Stimulated activated naive CD4-positive, alpha-beta T cell (primary cell): ENCODE data around the gene ITGB1BP1.

ENCODE experiments used
- DNase-seq, 6 experiments: peaks; one replicate each; lab custom pipeline; 2025; lab: John Stamatoyannopoulos, UW

The ITGB1BP1 gene

DNA sequence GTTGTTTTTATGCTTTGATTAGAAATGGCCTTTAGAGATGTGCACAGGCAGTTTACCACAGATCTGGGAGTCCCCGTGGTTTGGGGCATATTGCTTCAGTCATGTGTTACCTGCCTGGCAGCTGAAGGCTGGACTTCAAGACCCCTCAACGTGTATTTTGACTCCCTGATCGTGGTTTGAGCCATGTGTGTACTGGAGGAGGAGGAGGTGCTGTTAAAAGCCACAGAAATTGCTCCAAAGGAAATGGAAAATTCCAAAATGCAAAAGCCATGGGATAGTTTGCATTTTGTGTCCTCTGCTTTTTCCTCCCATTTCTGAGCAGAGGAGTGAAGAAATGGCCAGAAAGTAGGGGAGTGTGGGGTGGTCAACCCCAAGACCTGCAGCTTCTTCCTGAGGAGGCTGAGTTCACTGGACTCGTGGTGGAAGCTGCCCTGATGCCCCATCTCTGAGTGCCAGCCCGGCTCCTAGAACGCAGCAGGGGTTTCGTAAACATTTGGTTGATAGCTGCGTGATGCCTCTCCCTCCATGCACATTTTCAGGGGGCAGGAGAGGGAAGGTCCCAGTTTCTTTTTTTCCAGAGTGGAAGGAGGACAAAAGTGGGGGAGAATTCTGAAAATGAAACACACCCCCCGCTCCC lies 45.7 kb downstream of the ITGB1BP1 start:
- DNase-seq, result no peak

GRCh38 chr2:9375857-9376428 lies 47.4 kb downstream of the ITGB1BP1 start:
- no peak for DNase-seq

- no peak for DNase-seq
Measured at GRCh38 chr2:9374071-9374730, 49.1 kb downstream of the ITGB1BP1 start.

- DNase-seq, result no peak
Measured at GRCh38 chr2:9373476-9373875, 49.9 kb downstream of the ITGB1BP1 start.

DNA sequence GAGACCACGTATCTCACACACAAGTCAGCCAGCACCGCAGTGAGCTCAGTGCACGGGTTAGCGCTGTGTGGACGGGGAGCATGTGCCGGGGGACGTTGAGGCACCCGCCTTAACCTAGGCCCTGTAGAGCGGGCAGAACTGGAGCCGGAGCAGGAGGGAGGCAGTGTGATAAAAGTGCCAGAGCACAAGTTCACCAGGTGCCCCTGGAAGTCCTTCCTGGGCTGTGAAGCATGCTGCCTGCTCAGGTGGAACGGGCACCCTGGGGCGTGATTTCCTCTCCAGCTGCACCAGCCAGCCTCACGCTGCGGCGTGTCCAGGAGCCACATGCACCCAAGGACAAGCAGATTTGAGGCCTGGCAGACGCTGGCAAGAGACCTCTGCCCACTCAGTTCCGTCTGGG lies 50.3 kb downstream of the ITGB1BP1 start:
- DNase-seq, result no peak

DNA sequence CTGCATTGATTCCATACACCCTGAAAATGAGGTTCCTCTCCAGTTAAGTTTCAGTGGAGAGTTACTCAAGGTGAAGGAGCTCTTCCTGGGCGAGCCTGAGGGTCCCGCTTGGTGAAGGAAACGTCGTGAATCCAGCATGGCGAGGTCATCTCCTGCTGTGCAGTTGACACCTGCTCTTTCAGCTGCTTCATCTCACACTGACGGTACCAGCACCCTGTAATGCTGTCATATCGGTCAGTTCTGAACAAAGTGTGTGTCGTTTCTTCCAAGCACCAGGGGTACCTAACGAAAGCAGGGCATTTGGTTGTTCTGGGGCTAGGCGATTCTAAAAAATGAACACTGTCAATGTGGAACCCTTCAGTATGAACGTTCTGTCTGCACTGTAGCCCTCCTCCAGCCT lies 52.6 kb downstream of the ITGB1BP1 start:
- DNase-seq, result no peak

DNA sequence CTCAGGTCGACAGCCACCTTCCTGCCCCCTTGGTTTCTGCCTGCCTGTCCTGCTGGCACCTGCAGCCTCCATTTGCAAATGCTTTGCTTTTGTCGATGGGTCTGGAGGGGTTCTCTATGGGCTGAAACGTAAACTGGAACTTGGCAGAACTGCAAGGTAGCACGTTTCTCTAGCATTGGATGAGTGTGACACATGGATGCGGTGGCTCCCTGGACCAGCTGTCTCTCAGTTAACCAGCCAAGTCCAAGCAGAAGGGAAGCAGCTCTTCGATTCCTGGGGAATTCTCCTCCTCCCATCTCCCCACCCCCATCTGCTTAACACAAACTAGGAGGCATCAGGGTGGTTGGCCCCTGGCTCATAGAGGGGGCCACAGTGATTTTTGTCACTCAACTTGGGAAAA lies 57.3 kb downstream of the ITGB1BP1 start:
- no peak for DNase-seq

DNA sequence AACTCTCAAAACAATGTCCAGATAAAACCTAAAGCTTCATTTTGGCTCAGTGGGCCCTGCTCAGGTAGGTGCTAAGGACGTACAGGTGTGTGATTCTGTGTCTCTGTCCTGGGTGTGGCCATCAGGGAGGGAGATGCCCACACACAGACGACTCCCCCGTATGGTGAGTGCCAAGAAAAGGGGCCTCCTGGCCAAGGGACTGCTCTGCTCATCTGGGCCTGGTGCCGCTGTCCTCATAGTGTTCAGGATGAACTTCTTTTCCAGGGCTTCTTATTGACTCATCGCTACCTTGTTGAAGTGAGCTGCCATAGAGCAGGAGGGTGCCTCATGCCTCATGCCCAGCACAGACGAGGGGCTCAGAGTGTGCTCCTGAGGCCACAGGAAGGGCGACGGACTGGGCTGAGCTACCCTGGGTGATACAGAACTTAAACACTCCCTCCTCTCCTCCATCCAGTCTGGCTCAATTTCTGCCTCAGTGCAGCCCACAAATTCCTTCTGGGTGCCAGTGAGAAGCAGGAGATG lies 57.8 kb downstream of the ITGB1BP1 start:
- no peak for DNase-seq

GRCh38 chr2:9364791-9365497 lies 58.4 kb downstream of the ITGB1BP1 start:
- DNase-seq, result no peak

- no peak for DNase-seq
Measured at GRCh38 chr2:9364373-9364772, 59.0 kb downstream of the ITGB1BP1 start.

DNA sequence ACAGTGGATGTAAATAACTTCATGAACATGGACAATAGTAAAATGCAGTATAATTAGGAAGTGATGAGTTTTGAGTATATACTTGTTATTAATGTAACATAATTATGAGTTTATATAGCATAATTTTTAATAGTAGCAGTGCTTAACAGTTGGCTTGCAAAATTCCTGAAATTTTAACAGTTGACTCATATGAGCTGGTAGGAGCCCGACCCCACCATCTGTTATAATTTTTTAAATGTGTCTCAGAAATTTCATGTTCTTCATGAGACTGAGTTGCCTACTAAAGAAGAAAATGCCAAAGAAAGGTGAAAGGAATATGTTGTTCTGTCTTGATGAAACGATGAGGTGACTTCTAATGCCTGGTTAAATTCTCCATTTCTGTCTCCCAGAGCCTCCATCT lies 62.6 kb downstream of the ITGB1BP1 start:
- DNase-seq, result no peak

DNA sequence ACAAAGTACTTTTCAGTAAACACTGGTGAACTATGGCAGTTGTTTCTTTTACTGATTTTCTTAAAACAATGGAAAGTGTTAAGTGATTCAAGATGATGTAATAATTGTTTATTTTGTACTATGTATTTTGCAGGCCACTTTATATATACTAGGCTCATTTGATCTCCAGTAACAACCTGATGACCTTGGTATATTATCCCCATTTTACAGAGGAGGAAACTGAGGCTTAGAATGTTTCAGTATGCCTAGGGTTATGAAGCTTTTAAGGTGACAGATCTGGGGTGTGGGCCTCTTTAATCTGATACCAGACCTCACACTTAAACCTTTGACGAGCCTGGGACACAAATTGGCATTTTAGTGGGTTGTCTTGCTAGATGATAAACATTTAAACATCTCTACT lies 63.2 kb downstream of the ITGB1BP1 start:
- DNase-seq, result no peak

- no peak for DNase-seq
Measured at GRCh38 chr2:9359463-9359862, 63.9 kb downstream of the ITGB1BP1 start.

- DNase-seq, result no peak
Measured at GRCh38 chr2:9358846-9359245, 64.5 kb downstream of the ITGB1BP1 start.

- no peak for DNase-seq
Measured at GRCh38 chr2:9356261-9356660, 67.1 kb downstream of the ITGB1BP1 start.

GRCh38 chr2:9355716-9356115 lies 67.6 kb downstream of the ITGB1BP1 start:
- no peak for DNase-seq

- DNase-seq, result no peak
Measured at GRCh38 chr2:9355270-9355669, 68.1 kb downstream of the ITGB1BP1 start.

DNA sequence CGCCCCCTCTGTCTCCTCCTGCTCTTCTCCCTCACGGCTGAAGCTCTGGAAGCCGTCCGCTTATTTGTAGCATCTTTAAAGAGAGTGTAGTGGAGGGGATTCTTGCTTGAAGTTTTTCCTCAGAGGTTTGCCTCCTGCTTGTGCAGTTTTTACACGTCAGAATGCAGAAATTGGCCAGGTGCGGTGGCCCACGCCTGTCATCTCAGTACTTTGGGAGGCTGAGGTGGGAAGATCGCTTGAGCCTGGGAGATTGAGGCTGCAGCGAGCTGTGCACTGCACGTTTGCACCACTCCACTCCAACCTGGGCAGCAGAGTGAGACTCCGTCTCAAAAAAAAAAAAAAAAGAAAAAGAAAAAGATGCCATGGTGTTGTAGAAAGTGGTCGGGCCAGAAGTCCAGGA lies 69.0 kb downstream of the ITGB1BP1 start:
- no peak for DNase-seq
